K562 (cell line): ENCODE measurements around the gene PPP1R36. TPM values are rescaled to one million over a fixed set of nuclear protein-coding genes. Genes with fewer than 3 reads are reported as not detected.

Experiments
- CBFA2T3 ChIP-seq: fragments of 450-650 bp; IDR thresholded peaks from 2 replicates; pipeline ENCODE4 v1.6.1; 2017
- CXXC5 ChIP-seq: fragments of 250-450 bp; sonication (Bioruptor Pico); IDR thresholded peaks from 2 replicates; pipeline ENCODE4 v1.8.0; 2022; ENCODE audit warnings: inconsistent platforms, mild to moderate bottlenecking, moderate library complexity
- GATAD2B ChIP-seq: fragments of 450-650 bp; IDR thresholded peaks from 2 replicates; pipeline ENCODE4 v1.6.1; 2017; ENCODE audit warnings: mild to moderate bottlenecking, borderline replicate concordance
- GTF2F1 ChIP-seq: IDR thresholded peaks from 2 replicates; pipeline ENCODE4 v1.6.1; 2011; ENCODE audit warnings: low read depth, low read length, improper control_type of control experiment
- HMGN3 ChIP-seq: IDR thresholded peaks from 2 replicates; pipeline ENCODE4 v1.6.1; 2011; ENCODE audit warnings: borderline replicate concordance, low read depth, mild to moderate bottlenecking, mixed read lengths, low read length; ENCODE audit not compliant: insufficient read length; ENCODE audit errors: extremely low read depth
- L3MBTL2 ChIP-seq: fragments of 450-650 bp; IDR thresholded peaks from 2 replicates; pipeline ENCODE4 v1.6.1; 2016; ENCODE audit warnings: mild to moderate bottlenecking, moderate library complexity
- MAX ChIP-seq: sonication (generic); formaldehyde crosslinking; IDR thresholded peaks from 2 replicates; pipeline ENCODE4 v1.9.0; 2022; ENCODE audit warnings: mild to moderate bottlenecking, missing genetic modification reagents
- PML ChIP-seq: IDR thresholded peaks from 2 replicates; pipeline ENCODE4 v1.6.1; 2012; ENCODE audit warnings: low read length, inconsistent platforms
- PURB ChIP-seq: sonication (generic); formaldehyde crosslinking; IDR thresholded peaks from 2 replicates; pipeline ENCODE4 v1.9.0; 2021; ENCODE audit warnings: low read depth, mild to moderate bottlenecking, missing genetic modification reagents
- SIN3B ChIP-seq: fragments of 450-650 bp; IDR thresholded peaks from 2 replicates; pipeline ENCODE4 v1.6.1; 2017; ENCODE audit warnings: low read depth, mild to moderate bottlenecking, moderate library complexity
- TAF15 ChIP-seq: fragments of 200-400 bp; formaldehyde crosslinking; IDR thresholded peaks from 2 replicates; pipeline ENCODE4 v1.6.1; 2017; ENCODE audit warnings: mild to moderate bottlenecking, low read depth, low read length, moderate library complexity
- ZKSCAN8 ChIP-seq: fragments of 200-800 bp; sonication (Bioruptor generic); IDR thresholded peaks from 2 replicates; pipeline ENCODE4 v1.6.1; 2016; ENCODE audit warnings: missing genetic modification characterization, missing compliant biosample characterization
- ZNF253 ChIP-seq: fragments of 250-450 bp; sonication (Bioruptor Pico); conservative IDR thresholded peaks from 2 replicates; pipeline ENCODE4 v1.6.1; 2021; ENCODE audit warnings: mild to moderate bottlenecking
- ZNF311 ChIP-seq: fragments of 250-450 bp; sonication (Bioruptor Pico); IDR thresholded peaks from 2 replicates; pipeline ENCODE4 v1.4.0; 2020; ENCODE audit warnings: mild to moderate bottlenecking, moderate library complexity
- polyA plus RNA-seq, 8 experiments: library from polyadenylated mRNA; depleted of rRNA in 4 of 8; stranded (reverse) in 5 of 8; unstranded in 3 of 8; fragments of >200 nt; fragmentation: Nextera tagmentation in 2 of 8; fragmentation: Illumina TruSeq in 1 of 8; extraction: Ambion mirVana in 2 of 8; extraction: Trizol in 1 of 8; gene quantifications; 2 replicates each; pipeline versions ENCODE4 v1.2.1 to v1.2.3, GENCODE V29; 2011 to 2014; ENCODE audit warnings: inconsistent platforms in 1 of 8, missing spikeins in 1 of 8
- total RNA-seq, 7 experiments: library from RNA; depleted of rRNA in 6 of 7; stranded (reverse); fragments of >200 nt in 6 of 7; fragmentation: Illumina TruSeq in 2 of 7; extraction: Trizol in 2 of 7; gene quantifications; 2 replicates each; pipeline versions ENCODE4 v1.2.1 to v1.2.3, GENCODE V29; 2011 to 2021; ENCODE audit warnings: low replicate concordance in 1 of 7
- TF ChIP-seq, protein P1 (sequence below), 2 experiments: fragments of 450-650 bp; conservative IDR thresholded peaks; 2 replicates each; pipeline ENCODE4 v1.6.1; 2017; ENCODE audit warnings: mild to moderate bottlenecking in 2 of 2, moderate library complexity in 2 of 2
- TF ChIP-seq, protein P2 (sequence below): fragments of 200-800 bp; sonication (Bioruptor generic); IDR thresholded peaks from 2 replicates; pipeline ENCODE4 v1.6.1; 2017; ENCODE audit warnings: missing genetic modification characterization, missing compliant biosample characterization
- TF ChIP-seq, protein P3 (sequence below), 2 experiments: IDR thresholded peaks; 2 replicates each; pipeline ENCODE4 v1.6.1; 2011; ENCODE audit warnings: borderline replicate concordance in 1 of 2, control low read depth in 1 of 2, low read depth in 1 of 2, low read length in 1 of 2, mild to moderate bottlenecking in 1 of 2, mixed read lengths in 1 of 2, moderate library complexity in 1 of 2; ENCODE audit not compliant: insufficient read depth in 1 of 2, insufficient read length in 1 of 2, poor library complexity in 1 of 2, severe bottlenecking in 1 of 2; ENCODE audit errors: extremely low read depth in 1 of 2

The PPP1R36 gene
- total and polyA plus RNA-seq, 9 of the 15 experiments (the other 6 are each of a cell fraction or from before 2014, with no cell fraction given), result 0.29 TPM; not detected in 8

- TF ChIP-seq PML, result no peak; the same call in 1 of the 2 replicates
- peak; percentile 27 for TF ChIP-seq HMGN3
- TF ChIP-seq PURB (CRISPR knock-in tag), result no peak
- TF ChIP-seq, protein P1, sequence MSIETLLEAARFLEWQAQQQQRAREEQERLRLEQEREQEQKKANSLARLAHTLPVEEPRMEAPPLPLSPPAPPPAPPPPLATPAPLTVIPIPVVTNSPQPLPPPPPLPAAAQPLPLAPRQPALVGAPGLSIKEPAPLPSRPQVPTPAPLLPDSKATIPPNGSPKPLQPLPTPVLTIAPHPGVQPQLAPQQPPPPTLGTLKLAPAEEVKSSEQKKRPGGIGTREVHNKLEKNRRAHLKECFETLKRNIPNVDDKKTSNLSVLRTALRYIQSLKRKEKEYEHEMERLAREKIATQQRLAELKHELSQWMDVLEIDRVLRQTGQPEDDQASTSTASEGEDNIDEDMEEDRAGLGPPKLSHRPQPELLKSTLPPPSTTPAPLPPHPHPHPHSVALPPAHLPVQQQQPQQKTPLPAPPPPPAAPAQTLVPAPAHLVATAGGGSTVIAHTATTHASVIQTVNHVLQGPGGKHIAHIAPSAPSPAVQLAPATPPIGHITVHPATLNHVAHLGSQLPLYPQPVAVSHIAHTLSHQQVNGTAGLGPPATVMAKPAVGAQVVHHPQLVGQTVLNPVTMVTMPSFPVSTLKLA (conservative IDR thresholded peaks at IDR 0.05), result peak in 1 of 2 experiments; percentile 49; a peak in 1 of 4 replicates
- TF ChIP-seq MAX (CRISPR knock-in tag), result peak; percentile 67
- TF ChIP-seq GATAD2B, result peak; percentile 60; the same call in 1 of the 2 replicates
- no peak for TF ChIP-seq ZKSCAN8
- no peak for TF ChIP-seq CBFA2T3
- peak; percentile 62; the same call in 1 of the 2 replicates for TF ChIP-seq L3MBTL2
- TF ChIP-seq, protein P2, sequence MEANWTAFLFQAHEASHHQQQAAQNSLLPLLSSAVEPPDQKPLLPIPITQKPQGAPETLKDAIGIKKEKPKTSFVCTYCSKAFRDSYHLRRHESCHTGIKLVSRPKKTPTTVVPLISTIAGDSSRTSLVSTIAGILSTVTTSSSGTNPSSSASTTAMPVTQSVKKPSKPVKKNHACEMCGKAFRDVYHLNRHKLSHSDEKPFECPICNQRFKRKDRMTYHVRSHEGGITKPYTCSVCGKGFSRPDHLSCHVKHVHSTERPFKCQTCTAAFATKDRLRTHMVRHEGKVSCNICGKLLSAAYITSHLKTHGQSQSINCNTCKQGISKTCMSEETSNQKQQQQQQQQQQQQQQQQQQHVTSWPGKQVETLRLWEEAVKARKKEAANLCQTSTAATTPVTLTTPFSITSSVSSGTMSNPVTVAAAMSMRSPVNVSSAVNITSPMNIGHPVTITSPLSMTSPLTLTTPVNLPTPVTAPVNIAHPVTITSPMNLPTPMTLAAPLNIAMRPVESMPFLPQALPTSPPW (CRISPR knock-in tag), result peak; percentile 78
- TF ChIP-seq CXXC5 (CRISPR knock-in tag), result peak; percentile 91
- no peak for TF ChIP-seq GTF2F1
- TF ChIP-seq, protein P3, sequence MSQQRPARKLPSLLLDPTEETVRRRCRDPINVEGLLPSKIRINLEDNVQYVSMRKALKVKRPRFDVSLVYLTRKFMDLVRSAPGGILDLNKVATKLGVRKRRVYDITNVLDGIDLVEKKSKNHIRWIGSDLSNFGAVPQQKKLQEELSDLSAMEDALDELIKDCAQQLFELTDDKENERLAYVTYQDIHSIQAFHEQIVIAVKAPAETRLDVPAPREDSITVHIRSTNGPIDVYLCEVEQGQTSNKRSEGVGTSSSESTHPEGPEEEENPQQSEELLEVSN (IDR thresholded peaks at IDR 0.05; ENCODE audit: borderline replicate concordance in 1 of 2, extremely low read depth in 1 of 2, insufficient read depth in 1 of 2, insufficient read length in 1 of 2, low read depth in 1 of 2, low read length in 1 of 2, poor library complexity in 1 of 2, severe bottlenecking in 1 of 2), result peak; percentile 82 to 95
- no peak for TF ChIP-seq TAF15
- no peak for TF ChIP-seq ZNF253 (CRISPR knock-in tag)
- 0 out of 2 replicates have a peak, but pooled peaks have one; percentile 19 for TF ChIP-seq SIN3B
- TF ChIP-seq ZNF311 (CRISPR knock-in tag), result 0 out of 2 replicates have a peak, but pooled peaks have one; percentile 22
Observed at GRCh38 chr14:64503434-64504309, 46.1 kb upstream of the PPP1R36 start, which contains the start of gene ZBTB25 (continued).
